A673 (cell line): ENCODE data around the gene ZDHHC8.

Experiments
- CTCF ChIP-seq: fragments of 300-800, 200-600 bp; sonication (generic); conservative IDR thresholded peaks from 2 replicates; pipeline ENCODE4 v1.5.1; 2017; ENCODE audit warnings: low read depth, mild to moderate bottlenecking, antibody characterized with exemption, low read length, moderate library complexity, mixed read lengths
- EZH2 ChIP-seq: fragments of 200-600 bp; sonication (generic); IDR thresholded peaks from 2 replicates; pipeline ENCODE4 v1.6.1; 2017; ENCODE audit warnings: borderline replicate concordance, low read depth, mild to moderate bottlenecking, mixed read lengths, antibody characterized with exemption, low read length; ENCODE audit not compliant: poor library complexity, severe bottlenecking

GRCh38 chr22:20177217-20177911 is 45.8 kb downstream of the ZDHHC8 start:
- no peak for TF ChIP-seq CTCF
- no peak for TF ChIP-seq EZH2
